GM10266 (cell line): ENCODE results near the gene ICAM4.
"Not testable (repeated sequence)": the region's sequence is repeated elsewhere in the genome, so short reads cannot be mapped to it uniquely, and the experiment has no call there.

Experiments
- DNase-seq: peaks from one replicate; pipeline ENCODE4 v3.0.0; 2012; ENCODE audit errors: extremely low spot score
- CTCF ChIP-seq: IDR thresholded peaks from 2 replicates; pipeline ENCODE4 v1.5.1; 2012; ENCODE audit warnings: mild to moderate bottlenecking, low read depth; ENCODE audit not compliant: control insufficient read depth, insufficient read depth; ENCODE audit errors: missing control alignments

Gene ICAM4

GRCh38 chr19:10333758-10334587 is 47.2 kb downstream of the ICAM4 start:
- TF ChIP-seq CTCF, result no peak

DNA sequence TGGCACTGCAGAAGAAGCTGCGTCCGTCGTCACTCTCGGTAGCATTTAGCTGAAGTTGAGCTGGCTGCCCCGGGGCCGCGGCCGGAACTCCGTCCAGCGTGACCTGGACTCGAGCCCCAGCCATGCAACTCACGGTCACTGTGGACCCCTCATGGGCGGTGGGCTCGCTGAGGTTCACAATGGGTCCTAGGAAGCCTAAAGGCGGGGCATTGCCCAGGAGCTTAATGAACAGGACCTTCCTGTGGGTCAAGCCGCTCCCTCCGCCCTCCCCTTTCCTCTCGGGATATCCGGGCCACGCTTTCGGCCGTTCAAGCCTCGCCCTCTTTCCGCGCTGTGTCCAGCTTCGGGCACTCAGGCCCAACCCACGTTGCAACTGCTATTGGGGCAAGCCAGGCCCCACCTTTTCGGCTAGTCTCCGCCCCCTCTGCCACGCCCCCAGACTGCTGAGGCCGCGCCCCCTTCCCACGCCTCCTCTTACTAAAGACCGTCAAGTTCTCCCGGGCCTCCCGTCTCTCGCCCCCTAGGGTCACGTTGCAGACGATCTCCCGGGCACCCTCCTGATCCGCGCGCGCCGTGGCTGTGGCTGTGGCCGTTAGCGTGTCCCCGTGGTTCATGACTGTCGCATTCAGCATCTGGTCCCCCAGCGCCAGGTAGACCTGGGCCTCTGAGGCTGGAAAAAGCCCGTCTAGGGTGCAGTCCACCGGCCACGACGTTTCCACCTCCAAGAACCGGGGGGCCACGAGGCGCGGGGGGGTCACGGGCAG is 48.0 kb downstream of the ICAM4 start:
- DNase-seq, result no peak

More at GRCh38 chr19:10333758-10334587, 47.2 kb downstream of the ICAM4 start:
- DNase-seq, result no peak

DNA sequence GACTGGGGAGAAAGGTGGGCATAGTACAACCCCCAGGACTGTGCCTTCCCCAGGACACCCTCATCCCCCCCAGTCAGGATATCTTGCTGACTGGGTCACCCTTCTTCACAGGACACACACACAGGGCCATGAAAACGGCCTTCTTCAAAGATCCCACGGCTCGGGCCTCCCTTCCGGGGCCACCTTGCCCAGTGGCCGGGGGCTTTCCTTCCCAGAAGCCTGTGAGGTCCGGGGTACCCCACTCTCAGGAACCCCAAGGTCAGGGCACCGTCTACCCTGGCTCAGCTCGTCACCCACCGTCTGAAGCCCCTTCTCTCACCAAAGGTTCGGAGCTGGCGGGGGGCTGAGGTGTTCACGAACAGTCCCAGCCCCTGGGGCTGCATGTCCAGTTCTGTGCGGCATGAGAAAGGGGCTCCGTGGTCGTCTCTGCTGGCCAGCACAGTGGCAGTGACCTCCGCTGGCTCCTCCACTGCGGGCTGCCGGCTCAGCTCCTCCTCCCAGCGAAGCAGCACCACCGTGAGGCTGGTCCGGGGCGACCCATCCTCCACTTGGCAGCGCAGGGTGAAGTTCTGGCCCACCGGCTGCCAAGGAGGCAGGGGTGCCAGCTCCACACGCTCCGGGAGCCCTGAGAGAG is 48.7 kb downstream of the ICAM4 start:
- no peak for TF ChIP-seq CTCF
- DNase-seq, result no peak

More for the DNA sequence above, 48.0 kb downstream of the ICAM4 start:
- TF ChIP-seq CTCF, result no peak

DNA sequence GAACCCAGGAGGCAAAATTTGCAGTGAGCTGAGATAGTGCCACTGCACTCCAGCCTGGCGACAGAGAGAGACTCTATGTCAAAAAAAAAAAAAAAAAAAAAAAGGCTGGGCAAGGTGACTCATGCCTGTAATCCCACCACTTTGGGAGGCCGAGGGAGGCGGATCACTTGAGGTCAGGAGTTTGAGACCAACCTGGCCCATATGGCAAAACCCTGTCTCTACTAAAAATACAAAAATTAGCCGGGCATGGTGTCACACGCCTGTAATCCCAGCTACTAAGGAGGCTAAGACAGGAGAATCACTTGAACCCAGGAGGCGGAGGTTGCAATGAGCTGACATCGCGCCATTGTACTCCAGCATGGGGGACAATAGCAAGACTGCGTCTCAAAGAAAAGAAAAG is 50.0 kb downstream of the ICAM4 start:
- DNase-seq, result not testable (repeated sequence)
